Stomach smooth muscle (tissue), 2 donors: ENCODE results near the gene ARRDC2.

Experiments
- H3K27ac ChIP-seq: one replicate; pipeline ENCODE4 v1.7.0; 2013; ENCODE audit warnings: mild to moderate bottlenecking, low read length, inconsistent platforms
- H3K27me3 ChIP-seq, 2 donors: one replicate each; pipeline ENCODE4 v1.7.0; 2013; ENCODE audit warnings: low read length in 2 of 2; ENCODE audit not compliant: insufficient read depth in 2 of 2, control insufficient read depth in 1 of 2
- H3K36me3 ChIP-seq, 2 donors: one replicate each; pipeline ENCODE4 v1.7.0; 2013; ENCODE audit warnings: low read length in 2 of 2; ENCODE audit not compliant: control insufficient read depth in 2 of 2, insufficient read depth in 2 of 2
- H3K4me1 ChIP-seq: one replicate; pipeline ENCODE4 v1.7.0; 2013; ENCODE audit warnings: low read length; ENCODE audit not compliant: control insufficient read depth, insufficient read depth
- H3K4me3 ChIP-seq, 2 donors: one replicate each; pipeline ENCODE4 v1.7.0; 2013; ENCODE audit warnings: low read length in 2 of 2
- H3K9ac ChIP-seq, 2 donors: one replicate each; pipeline ENCODE4 v1.7.0; 2013; ENCODE audit warnings: low read length in 2 of 2, mild to moderate bottlenecking in 1 of 2
- H3K9me3 ChIP-seq, 2 donors: one replicate each; pipeline ENCODE4 v1.7.0; 2013; ENCODE audit warnings: low read length in 2 of 2; ENCODE audit not compliant: control insufficient read depth in 2 of 2
- donor health status: healthy.
- donor health status: Pancreatic carcinoma.

The ARRDC2 gene

GRCh38 chr19:18045307-18046050, 37.5 kb downstream of the ARRDC2 start:
- Histone ChIP-seq H3K4me1 (peaks cover 5% of the 10 kb centered on the region), H3K27me3 (peaks cover 2 to 16% of the 10 kb centered on the region in 2 donors), H3K4me3 (peak overlapping the region; percentile 54 to 76), H3K9ac (peak overlapping the region; percentile 36 to 62), H3K9me3 (peaks cover 0 to 3% of the 10 kb centered on the region in 2 donors), H3K27ac (peak overlapping the region; percentile 31), H3K36me3 (no peaks in the 10 kb centered on the region)

- H3K9ac ChIP-seq: no peak overlapping the region
- peaks cover 0 to 16% of the 10 kb centered on the region in 2 donors for H3K27me3 ChIP-seq
- no peaks in the 10 kb centered on the region for H3K36me3 ChIP-seq
- no peak overlapping the region for H3K27ac ChIP-seq
- peaks cover 5% of the 10 kb centered on the region for H3K4me1 ChIP-seq
- no peak overlapping the region for H3K4me3 ChIP-seq
- no peaks in the 10 kb centered on the region for H3K9me3 ChIP-seq
Measured at GRCh38 chr19:18046059-18046718, 38.2 kb downstream of the ARRDC2 start.

- Histone ChIP-seq H3K27ac (peak overlapping the region; percentile 31), H3K4me1 (peaks cover 10% of the 10 kb centered on the region), H3K9me3 (no peaks in the 10 kb centered on the region), H3K27me3 (peaks cover 0 to 18% of the 10 kb centered on the region in 2 donors), H3K36me3 (no peaks in the 10 kb centered on the region), H3K4me3 (no peak overlapping the region), H3K9ac (no peak overlapping the region)
Measured at GRCh38 chr19:18049385-18049784, 41.4 kb downstream of the ARRDC2 start.

GRCh38 chr19:18051887-18052286, 43.9 kb downstream of the ARRDC2 start:
- H3K36me3 ChIP-seq: no peaks in the 10 kb centered on the region
- no peak overlapping the region for H3K4me3 ChIP-seq
- peaks cover 5% of the 10 kb centered on the region for H3K4me1 ChIP-seq
- no peaks in the 10 kb centered on the region for H3K9me3 ChIP-seq
- no peak overlapping the region for H3K9ac ChIP-seq
- no peak overlapping the region for H3K27ac ChIP-seq
- H3K27me3 ChIP-seq: peaks cover 0 to 15% of the 10 kb centered on the region in 2 donors

GRCh38 chr19:18053576-18054219, 45.7 kb downstream of the ARRDC2 start:
- Histone ChIP-seq H3K4me1 (peaks cover 15% of the 10 kb centered on the region), H3K9ac (no peak overlapping the region), H3K27ac (no peak overlapping the region), H3K4me3 (no peak overlapping the region), H3K36me3 (no peaks in the 10 kb centered on the region), H3K9me3 (no peaks in the 10 kb centered on the region), H3K27me3 (peaks cover 2 to 11% of the 10 kb centered on the region in 2 donors)

- no peak overlapping the region for H3K9ac ChIP-seq
- H3K9me3 ChIP-seq: no peaks in the 10 kb centered on the region
- no peak overlapping the region for H3K27ac ChIP-seq
- H3K36me3 ChIP-seq: no peaks in the 10 kb centered on the region
- H3K4me1 ChIP-seq: peaks cover 15% of the 10 kb centered on the region
- no peak overlapping the region for H3K4me3 ChIP-seq
- peaks cover 2 to 7% of the 10 kb centered on the region in 2 donors for H3K27me3 ChIP-seq
Measured at GRCh38 chr19:18055967-18056366, 48.0 kb downstream of the ARRDC2 start.

GRCh38 chr19:18057557-18057956, 49.6 kb downstream of the ARRDC2 start:
- no peaks in the 10 kb centered on the region for H3K36me3 ChIP-seq
- H3K9ac ChIP-seq: no peak overlapping the region
- peak overlapping the region; percentile 75 for H3K27ac ChIP-seq
- H3K4me3 ChIP-seq: no peak overlapping the region
- H3K9me3 ChIP-seq: no peaks in the 10 kb centered on the region
- H3K27me3 ChIP-seq: peaks cover 0 to 2% of the 10 kb centered on the region in 2 donors
- peaks cover 10% of the 10 kb centered on the region for H3K4me1 ChIP-seq

- peak overlapping the region; percentile 75 for H3K27ac ChIP-seq
- no peaks in the 10 kb centered on the region for H3K9me3 ChIP-seq
- no peaks in the 10 kb centered on the region for H3K36me3 ChIP-seq
- H3K4me1 ChIP-seq: peaks cover 10% of the 10 kb centered on the region
- H3K4me3 ChIP-seq: peak overlapping the region; percentile 35
- peaks cover 0 to 3% of the 10 kb centered on the region in 2 donors for H3K27me3 ChIP-seq
- H3K9ac ChIP-seq: peak overlapping the region; percentile 48 to 62
Measured at GRCh38 chr19:18058208-18059009, 50.4 kb downstream of the ARRDC2 start.

- Histone ChIP-seq H3K9ac (no peak overlapping the region), H3K27ac (no peak overlapping the region), H3K4me3 (no peak overlapping the region), H3K9me3 (no peaks in the 10 kb centered on the region), H3K27me3 (peaks cover 0 to 4% of the 10 kb centered on the region in 2 donors), H3K4me1 (peaks cover 10% of the 10 kb centered on the region), H3K36me3 (no peaks in the 10 kb centered on the region)
Measured at GRCh38 chr19:18059297-18059696, 51.3 kb downstream of the ARRDC2 start.

GRCh38 chr19:18059902-18060301, 51.9 kb downstream of the ARRDC2 start:
- no peaks in the 10 kb centered on the region for H3K9me3 ChIP-seq
- no peaks in the 10 kb centered on the region for H3K36me3 ChIP-seq
- H3K4me1 ChIP-seq: peaks cover 10% of the 10 kb centered on the region
- H3K27ac ChIP-seq: no peak overlapping the region
- H3K9ac ChIP-seq: no peak overlapping the region
- H3K27me3 ChIP-seq: peaks cover 0 to 4% of the 10 kb centered on the region in 2 donors
- no peak overlapping the region for H3K4me3 ChIP-seq
